C4-2B (cell line): ENCODE results near the gene ZNF771.

ENCODE experiments used
- CTCF ChIP-seq: fragments of 450-650 bp; conservative IDR thresholded peaks from 2 replicates; pipeline ENCODE4 v1.5.1; 2017; ENCODE audit warnings: mild to moderate bottlenecking
- ZFX ChIP-seq: fragments of 450-650 bp; IDR thresholded peaks from 2 replicates; pipeline ENCODE4 v1.6.1; 2017

- TF ChIP-seq CTCF (no peak; the same call in 1 of the 2 replicates), ZFX (peak; percentile 54; the same call in 1 of the 2 replicates)
Observed at GRCh38 chr16:30378236-30379157, 28.9 kb upstream of the ZNF771 start.
